HUES64 (cell line): ENCODE measurements around the gene POLE4.

Experiments
- H3K27ac ChIP-seq: 2 replicates; pipeline ENCODE4 v1.7.0; 2013; ENCODE audit warnings: low read depth, low read length, inconsistent platforms
- H3K27me3 ChIP-seq: 2 replicates; pipeline ENCODE4 v1.6.1; 2013; ENCODE audit warnings: mild to moderate bottlenecking, low read length; ENCODE audit not compliant: insufficient read depth
- H3K36me3 ChIP-seq: 2 replicates; pipeline ENCODE4 v1.6.1; 2013; ENCODE audit warnings: mild to moderate bottlenecking, low read length; ENCODE audit not compliant: insufficient read depth
- H3K4me1 ChIP-seq: 2 replicates; pipeline ENCODE4 v1.6.1; 2013; ENCODE audit warnings: mild to moderate bottlenecking, low read length, moderate library complexity; ENCODE audit not compliant: insufficient read depth
- H3K4me3 ChIP-seq: 2 replicates; pipeline ENCODE4 v1.5.1; 2013; ENCODE audit warnings: mild to moderate bottlenecking, low read length, moderate library complexity
- H3K9ac ChIP-seq: 2 replicates; pipeline ENCODE4 v1.6.1; 2013; ENCODE audit warnings: mild to moderate bottlenecking, low read depth, low read length
- H3K9me3 ChIP-seq: 2 replicates; pipeline ENCODE4 v1.6.1; 2013; ENCODE audit warnings: low read depth, low read length; ENCODE audit not compliant: insufficient read depth
- WGBS: fragments of 150-250, 120-280 bp; methylation state at CpG from one replicate; pipeline ENCODE4 v1.1.7; 2013; ENCODE audit warnings: missing lambda C conversion rate; 5-methylcytosine and 5-hydroxymethylcytosine counted together

The POLE4 gene

DNA sequence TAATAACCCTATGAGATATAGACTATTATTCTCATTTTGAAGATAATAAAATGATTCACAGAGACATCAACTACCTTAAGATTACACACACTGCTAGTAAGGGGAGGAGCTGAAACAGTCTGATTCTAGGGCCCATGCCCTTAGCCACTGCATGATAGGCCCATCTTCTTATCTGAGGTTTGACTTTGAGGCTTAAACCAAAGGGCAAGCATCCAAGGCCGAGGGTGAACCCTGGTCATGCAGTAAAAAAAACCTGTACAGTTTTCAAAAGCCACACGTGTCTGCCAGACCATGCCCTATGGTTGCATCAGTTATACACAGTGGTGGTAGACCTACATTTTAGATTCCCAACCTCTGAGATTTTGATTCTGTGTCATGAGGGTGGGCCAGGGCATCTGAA, 44.8 kb downstream of the POLE4 start:
- H3K27me3 ChIP-seq = no peaks in the 10 kb centered on the region
- H3K27ac ChIP-seq = no peak overlapping the region
- H3K4me3 ChIP-seq = no peak overlapping the region
- peaks cover 10% of the 10 kb centered on the region; the same call in 1 of the 2 replicates for H3K9me3 ChIP-seq
- no peak overlapping the region for H3K9ac ChIP-seq
- no peaks in the 10 kb centered on the region for H3K36me3 ChIP-seq
- 90% methylated on average over 2 of the region's 2 CpGs for WGBS
- H3K4me1 ChIP-seq = no peaks in the 10 kb centered on the region

DNA sequence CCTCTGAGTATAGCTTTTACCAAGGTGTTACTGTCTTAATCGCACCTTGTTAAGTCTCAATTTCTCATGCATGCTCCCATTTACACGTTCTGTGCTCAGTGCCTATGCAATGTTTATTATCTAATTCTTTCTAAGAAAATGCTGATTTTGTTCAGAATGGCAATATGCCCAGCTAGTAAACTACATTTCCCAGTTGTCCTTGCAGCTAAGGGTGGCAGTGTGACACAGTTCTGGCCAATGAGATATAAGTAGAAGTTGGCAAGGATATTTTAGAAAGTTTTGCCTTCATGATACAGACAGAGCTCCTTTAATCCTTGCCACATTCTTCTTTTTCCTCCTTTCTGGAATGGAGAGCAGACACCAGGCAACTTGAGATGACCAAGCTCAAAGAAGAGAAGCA, 45.3 kb downstream of the POLE4 start:
- Histone ChIP-seq H3K27ac (no peak overlapping the region), H3K4me3 (no peak overlapping the region), H3K9me3 (peaks cover 5% of the 10 kb centered on the region; the same call in 1 of the 2 replicates), H3K4me1 (no peaks in the 10 kb centered on the region), H3K36me3 (no peaks in the 10 kb centered on the region), H3K27me3 (no peaks in the 10 kb centered on the region), H3K9ac (no peak overlapping the region)
- WGBS = 60% methylated on average over 2 of the region's 2 CpGs

DNA sequence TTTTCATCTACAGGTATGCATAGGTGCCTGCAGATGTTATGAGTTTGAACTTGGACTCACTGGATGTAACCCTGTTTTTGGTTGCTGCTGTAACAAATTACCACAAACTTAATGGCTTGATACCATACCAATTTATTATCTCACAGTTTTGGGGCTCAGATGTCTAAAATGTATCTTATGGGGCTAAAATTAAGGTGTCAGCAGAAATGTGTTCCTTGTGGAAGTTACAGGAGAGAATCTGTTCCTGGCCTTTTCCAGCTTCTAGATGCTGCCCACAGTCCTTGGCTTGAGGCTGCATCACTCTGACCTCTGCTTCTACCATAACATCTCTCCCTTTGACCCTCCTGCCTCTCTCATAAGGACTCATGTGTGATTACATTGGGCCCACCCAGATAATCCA, 47.6 kb downstream of the POLE4 start:
- H3K27ac ChIP-seq = no peak overlapping the region
- H3K36me3 ChIP-seq = no peaks in the 10 kb centered on the region
- H3K9ac ChIP-seq = no peak overlapping the region
- no peaks in the 10 kb centered on the region for H3K9me3 ChIP-seq
- H3K4me1 ChIP-seq = no peaks in the 10 kb centered on the region
- no peak overlapping the region for H3K4me3 ChIP-seq
- no peaks in the 10 kb centered on the region for H3K27me3 ChIP-seq

DNA sequence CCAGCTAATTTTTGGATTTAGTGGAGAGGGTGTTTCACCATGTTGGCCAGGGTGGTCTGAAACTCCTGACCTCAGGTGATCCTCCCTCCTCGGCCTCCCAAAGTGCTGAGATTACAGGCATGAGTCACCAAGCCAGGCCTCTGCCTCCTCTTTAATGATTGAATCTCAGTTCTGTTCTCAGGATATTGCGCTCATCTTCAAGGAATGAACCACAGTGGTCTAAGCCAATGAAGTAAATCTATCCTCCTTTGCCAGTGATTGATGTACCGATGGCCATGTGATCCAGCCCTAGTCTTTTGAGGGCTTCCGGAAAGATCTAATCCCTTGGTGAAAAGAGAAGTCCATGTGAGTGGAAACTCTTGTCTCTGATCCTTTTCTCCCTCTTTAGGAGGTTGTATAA, 48.6 kb downstream of the POLE4 start:
- WGBS = 94% methylated on average over 4 of the region's 4 CpGs
- no peaks in the 10 kb centered on the region for H3K27me3 ChIP-seq
- no peaks in the 10 kb centered on the region for H3K4me1 ChIP-seq
- no peak overlapping the region for H3K9ac ChIP-seq
- no peaks in the 10 kb centered on the region for H3K9me3 ChIP-seq
- H3K36me3 ChIP-seq = no peaks in the 10 kb centered on the region
- no peak overlapping the region for H3K4me3 ChIP-seq
- no peak overlapping the region for H3K27ac ChIP-seq

DNA sequence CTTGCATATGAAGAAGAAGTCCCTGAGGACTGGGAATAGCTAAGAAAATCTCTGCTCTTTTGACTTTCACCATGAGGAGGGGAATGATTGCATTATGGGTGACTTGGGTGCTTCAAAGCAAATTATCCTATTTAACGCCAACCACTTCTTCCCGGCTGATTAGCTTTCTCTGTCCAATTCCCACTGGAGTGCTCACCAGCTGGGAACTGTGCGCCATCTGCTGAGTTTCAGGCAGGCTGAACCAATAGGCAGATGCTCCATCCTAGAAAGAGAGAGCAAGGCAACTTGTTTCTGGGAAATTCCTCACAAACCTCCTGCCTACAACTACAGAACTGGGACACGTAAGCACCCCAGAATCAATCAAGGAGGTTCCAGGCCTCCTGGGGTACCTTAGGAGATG, 49.4 kb downstream of the POLE4 start:
- Histone ChIP-seq H3K4me1 (no peaks in the 10 kb centered on the region), H3K9me3 (no peaks in the 10 kb centered on the region), H3K4me3 (no peak overlapping the region), H3K27me3 (no peaks in the 10 kb centered on the region), H3K27ac (no peak overlapping the region), H3K9ac (no peak overlapping the region), H3K36me3 (no peaks in the 10 kb centered on the region)
- 94% methylated on average over 4 of the region's 4 CpGs for WGBS

DNA sequence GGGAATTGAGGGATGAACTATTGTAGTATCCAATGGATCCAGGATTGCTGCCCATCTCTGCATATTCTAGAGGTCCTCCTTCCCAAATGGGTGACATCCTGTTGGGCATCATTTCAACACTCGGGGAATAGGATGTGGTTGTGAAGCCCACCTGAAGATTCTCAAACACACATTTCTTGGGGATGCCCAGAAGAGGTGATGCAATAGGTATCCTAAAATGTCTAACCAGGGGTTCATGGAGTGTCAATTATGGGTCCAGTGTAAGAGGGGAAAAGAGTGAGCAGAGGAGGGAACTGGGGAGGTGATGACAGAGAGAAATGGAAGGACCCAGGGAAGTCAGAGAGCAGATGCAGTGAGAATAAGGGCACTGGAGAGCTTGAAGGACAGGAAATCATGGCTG, 52.1 kb downstream of the POLE4 start:
- H3K27ac ChIP-seq = no peak overlapping the region
- WGBS = 90% methylated on average over 1 of the region's 1 CpG
- H3K27me3 ChIP-seq = no peaks in the 10 kb centered on the region
- no peak overlapping the region for H3K9ac ChIP-seq
- no peaks in the 10 kb centered on the region for H3K9me3 ChIP-seq
- peaks cover 6% of the 10 kb centered on the region; the same call in 1 of the 2 replicates for H3K4me1 ChIP-seq
- H3K36me3 ChIP-seq = no peaks in the 10 kb centered on the region
- H3K4me3 ChIP-seq = no peak overlapping the region

DNA sequence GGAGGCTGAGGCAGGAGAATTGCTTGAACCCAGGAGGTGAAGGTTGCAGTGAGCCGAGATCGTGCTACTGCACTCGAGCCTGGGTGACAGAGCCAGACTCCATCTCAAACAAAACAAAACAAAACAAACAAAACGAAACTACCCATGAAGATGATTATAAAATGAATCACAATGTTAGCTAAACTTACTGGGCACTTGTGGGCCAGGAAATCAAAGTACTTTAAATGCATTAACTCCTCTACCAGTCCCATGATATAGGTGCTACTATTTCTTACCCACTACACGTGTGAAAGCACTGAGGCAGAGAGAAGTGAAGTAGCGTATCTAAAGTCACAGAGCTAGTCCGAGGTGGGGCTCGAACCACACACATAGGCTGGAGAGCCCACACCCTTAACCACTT, 53.6 kb downstream of the POLE4 start:
- Histone ChIP-seq H3K27ac (no peak overlapping the region), H3K9me3 (no peaks in the 10 kb centered on the region)
- 92% methylated on average over 8 of the region's 8 CpGs for WGBS

DNA sequence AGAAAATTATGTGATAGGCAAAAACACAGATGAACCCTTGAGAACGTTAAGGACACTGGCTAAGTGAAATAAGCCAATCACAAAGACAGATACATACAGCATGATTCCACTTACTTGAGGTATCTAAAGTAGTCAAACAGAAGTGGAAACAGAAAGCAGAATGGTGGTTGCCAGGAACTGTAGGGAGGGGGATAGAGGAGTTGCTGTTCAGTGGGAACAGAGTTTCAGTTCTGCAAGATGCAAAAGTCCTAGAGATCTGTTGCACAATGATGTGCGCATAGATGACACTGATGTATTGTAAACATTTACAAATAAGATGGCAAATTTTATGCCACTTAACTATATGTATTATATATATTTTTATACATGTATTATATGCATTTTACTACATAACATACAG, 59.7 kb downstream of the POLE4 start:
- Histone ChIP-seq H3K4me3 (no peak overlapping the region), H3K27ac (no peak overlapping the region), H3K36me3 (no peaks in the 10 kb centered on the region), H3K4me1 (peaks cover 9% of the 10 kb centered on the region; the same call in 1 of the 2 replicates), H3K27me3 (no peaks in the 10 kb centered on the region), H3K9me3 (no peaks in the 10 kb centered on the region), H3K9ac (no peak overlapping the region)
- 100% methylated on average over 1 of the region's 2 CpGs for WGBS

More for the DNA sequence above, 53.6 kb downstream of the POLE4 start:
- no peaks in the 10 kb centered on the region for H3K27me3 ChIP-seq
- peaks cover 6% of the 10 kb centered on the region; the same call in 1 of the 2 replicates for H3K4me1 ChIP-seq
- no peak overlapping the region for H3K9ac ChIP-seq
- no peaks in the 10 kb centered on the region for H3K36me3 ChIP-seq
- H3K4me3 ChIP-seq = no peak overlapping the region
